Upper lobe of left lung (tissue), 6 donors: ENCODE measurements around the gene SPIN2A. TPM values are rescaled to one million over a fixed set of nuclear protein-coding genes. Genes with fewer than 3 reads are reported as not detected.
A peak's percentile ranks its signal among the peaks of the same experiment; 100 is the strongest.
"Not testable (repeated sequence)": the region's sequence is repeated elsewhere in the genome, so short reads cannot be mapped to it uniquely, and the experiment has no call there.

Experiments
- ATAC-seq, 2 donors: fragments of 200-7000 bp; cut with Tn5 transposase; one replicate each; pipeline ENCODE4 v1.9.1; 2022; ENCODE audit warnings: mild to moderate bottlenecking in 2 of 2, moderate library complexity in 2 of 2; ENCODE audit not compliant: low FRiP score in 2 of 2
- DNase-seq, 2 donors: peaks; one replicate each; pipeline ENCODE4 v3.0.0-alpha.2; 2019 to 2020
- H3K27ac ChIP-seq, 4 donors: fragments of 200-600 bp; sonication (generic); one replicate each; pipeline ENCODE4 v1.5.1; 2016 to 2019
- H3K27me3 ChIP-seq, 4 donors: fragments of 200-600 bp; sonication (generic); one replicate each; pipeline ENCODE4 v1.5.1; 2017 to 2019
- H3K36me3 ChIP-seq, 4 donors: fragments of 200-600 bp; sonication (generic); one replicate each; pipeline ENCODE4 v1.5.1; 2016 to 2019
- H3K4me1 ChIP-seq, 4 donors: fragments of 200-600 bp; sonication (generic); one replicate each; pipeline ENCODE4 v1.5.1; 2018 to 2019
- H3K4me3 ChIP-seq, 4 donors: fragments of 200-600 bp; sonication (generic); one replicate each; pipeline ENCODE4 v1.5.1; 2017 to 2019; ENCODE audit warnings: mild to moderate bottlenecking in 2 of 4, moderate library complexity in 1 of 4
- H3K9me3 ChIP-seq, 4 donors: fragments of 200-600 bp; sonication (generic); one replicate each; pipeline ENCODE4 v1.5.1; 2018 to 2019
- CTCF ChIP-seq, 6 experiments: fragments of 450-650 bp in 4 of 6; fragments of 200-600 bp in 2 of 6; sonication (generic) in 2 of 6; IDR thresholded peaks; one replicate each; pipeline ENCODE4 v1.5.1; 2016 to 2019; ENCODE audit warnings: antibody characterized with exemption in 6 of 6
- EP300 ChIP-seq, 4 donors: sonication (generic); formaldehyde crosslinking; IDR thresholded peaks; one replicate each; pipeline ENCODE4 v1.5.1; 2017; ENCODE audit warnings: antibody characterized with exemption in 4 of 4, control low read depth in 2 of 4
- POLR2A ChIP-seq, 4 donors: fragments of 450-650 bp; IDR thresholded peaks; one replicate each; pipeline ENCODE4 v1.5.1; 2016 to 2017; ENCODE audit warnings: antibody characterized with exemption in 4 of 4, mild to moderate bottlenecking in 2 of 4
- POLR2AphosphoS5 ChIP-seq, 2 donors: sonication (generic); formaldehyde crosslinking; IDR thresholded peaks; one replicate each; pipeline ENCODE4 v1.5.1; 2017; ENCODE audit warnings: antibody characterized with exemption in 2 of 2
- WGBS, 2 donors: methylation state at CpG; one replicate each; pipeline ENCODE4 v1.1.5; 2017 to 2018; 5-methylcytosine and 5-hydroxymethylcytosine counted together
- total RNA-seq, 6 donors: library from RNA; depleted of rRNA in 4 of 6; stranded (reverse); fragments of >200 nt in 4 of 6; gene quantifications; one replicate each; pipeline versions ENCODE4 v1.1.0 to v1.2.1, GENCODE V29; 2016 to 2021
- donor health status: DM: no; HTN: no; CAD: no; lungs with moderate emphysema.
- donor health status: DM: no; HTN: yes; CAD: no; lungs with severe emphysema.

SPIN2A gene
- total RNA-seq, 6 donors from 2014 or later = 0.20 to 2.1 (median 0.54) TPM; not detected in 1

- Histone ChIP-seq H3K4me1 (no peaks in the 10 kb centered on the region), H3K27me3 (no peaks in the 10 kb centered on the region), H3K36me3 (no peaks in the 10 kb centered on the region), H3K9me3 (no peaks in the 10 kb centered on the region), H3K4me3 (no peak overlapping the region), H3K27ac (no peak overlapping the region)
- DNase-seq (no peak), ATAC-seq (no peak)
- no peak for TF ChIP-seq EP300 (IDR thresholded peaks at IDR 0.05)
- no peak for TF ChIP-seq POLR2A (IDR thresholded peaks at IDR 0.05)
- WGBS, 2 donors = 83 to 87% methylated on average over 1 to 3 of the region's 3 CpGs
These were observed 2.5 kb downstream of the SPIN2A start for GRCh38 chrX:57134702-57135101.

GRCh38 chrX:57133706-57134105 is 3.5 kb downstream of the SPIN2A start:
- WGBS, 2 donors = 76 to 95% methylated on average over 4 of the region's 4 CpGs
- H3K4me3 ChIP-seq = no peak overlapping the region
- TF ChIP-seq POLR2AphosphoS5 (IDR thresholded peaks at IDR 0.05) (no peak), EP300 (IDR thresholded peaks at IDR 0.05) (no peak), POLR2A (IDR thresholded peaks at IDR 0.05) (no peak)
- H3K9me3 ChIP-seq = no peaks in the 10 kb centered on the region
- ATAC-seq = no peak
- H3K4me1 ChIP-seq = no peaks in the 10 kb centered on the region
- DNase-seq = no peak
- no peaks in the 10 kb centered on the region for H3K36me3 ChIP-seq
- H3K27me3 ChIP-seq = no peaks in the 10 kb centered on the region
- H3K27ac ChIP-seq = no peak overlapping the region

GRCh38 chrX:57133284-57133683 is 3.9 kb downstream of the SPIN2A start:
- H3K4me1 ChIP-seq, H3K36me3 ChIP-seq, H3K4me3 ChIP-seq, H3K9me3 ChIP-seq, ATAC-seq, DNase-seq, H3K27me3 ChIP-seq, H3K27ac ChIP-seq: not testable (repeated sequence)
- WGBS, 2 donors = 47 to 74% methylated on average over 4 of the region's 4 CpGs

GRCh38 chrX:57132046-57132445 is 5.2 kb downstream of the SPIN2A start:
- no peaks in the 10 kb centered on the region for H3K36me3 ChIP-seq
- DNase-seq = no peak
- no peak overlapping the region for H3K27ac ChIP-seq
- no peaks in the 10 kb centered on the region for H3K4me1 ChIP-seq
- no peak for TF ChIP-seq CTCF (IDR thresholded peaks at IDR 0.05)
- WGBS, 2 donors = 79 to 87% methylated on average over 7 of the region's 7 CpGs
- no peaks in the 10 kb centered on the region for H3K27me3 ChIP-seq
- H3K9me3 ChIP-seq = no peaks in the 10 kb centered on the region
- no peak overlapping the region for H3K4me3 ChIP-seq
- no peak for ATAC-seq

GRCh38 chrX:57121816-57122215 is 15.4 kb downstream of the SPIN2A start:
- no peak for TF ChIP-seq POLR2A (IDR thresholded peaks at IDR 0.05)
- TF ChIP-seq CTCF (IDR thresholded peaks at IDR 0.05) = no peak
- TF ChIP-seq EP300 (IDR thresholded peaks at IDR 0.05) = no peak
- TF ChIP-seq POLR2AphosphoS5 (IDR thresholded peaks at IDR 0.05) = no peak
- no peak for ATAC-seq
- H3K9me3 ChIP-seq = no peaks in the 10 kb centered on the region
- no peak for DNase-seq
- H3K36me3 ChIP-seq = no peaks in the 10 kb centered on the region
- H3K4me1 ChIP-seq = peaks cover 0 to 2% (median 1%) of the 10 kb centered on the region in 4 donors
- H3K27me3 ChIP-seq = no peaks in the 10 kb centered on the region
- 3 to 59% methylated on average over 10 of the region's 10 CpGs for WGBS, 2 donors
- H3K27ac ChIP-seq = peak overlapping the region; percentile 70 to 88 (median 82)
- peak overlapping the region; percentile 47 to 65 (median 59) for H3K4me3 ChIP-seq

- Histone ChIP-seq H3K27ac (peak within 1 kb of the TSS; percentile 70 to 88 (median 82)), H3K27me3 (no peaks in the 10 kb centered on the region)
These were observed 15.9 kb downstream of the SPIN2A start, which contains the start of gene SPIN2B for GRCh38 chrX:57121162-57121755. TSS of gene SPIN2B (minus strand) at chrX:57121548.

GRCh38 chrX:57120619-57121161 is 16.5 kb downstream of the SPIN2A start:
- Histone ChIP-seq H3K27ac (peak overlapping the region; percentile 70 to 88 (median 82)), H3K4me3 (peak overlapping the region; percentile 47 to 65 (median 59))
- ATAC-seq = peak in 1 of 2 donors; percentile 38
- not testable (repeated sequence) for H3K4me1 ChIP-seq, DNase-seq, H3K27me3 ChIP-seq, H3K9me3 ChIP-seq, H3K36me3 ChIP-seq
- 0 to 39% methylated on average over 7 to 10 of the region's 12 CpGs for WGBS, 2 donors

More at GRCh38 chrX:57121162-57121755, 15.9 kb downstream of the SPIN2A start, which contains the start of gene SPIN2B:
- DNase-seq (peak; percentile 86 to 88), ATAC-seq (peak; percentile 95 to 99)
- peaks cover 0 to 2% (median 1%) of the 10 kb centered on the region in 4 donors for H3K4me1 ChIP-seq
- no peaks in the 10 kb centered on the region for H3K36me3 ChIP-seq
- H3K9me3 ChIP-seq = no peaks in the 10 kb centered on the region
- H3K4me3 ChIP-seq = peak within 1 kb of the TSS; percentile 47 to 65 (median 59)
- TF ChIP-seq POLR2A (IDR thresholded peaks at IDR 0.05) = peak in 3 of 4 donors; percentile 27 to 75 (median 44)
- peak; percentile 34 to 66 for TF ChIP-seq POLR2AphosphoS5 (IDR thresholded peaks at IDR 0.05)
- peak in 2 of 6 experiments; percentile 21 to 51 for TF ChIP-seq CTCF (IDR thresholded peaks at IDR 0.05)
- TF ChIP-seq EP300 (IDR thresholded peaks at IDR 0.05) = no peak
- 0 to 49% methylated on average over 11 to 37 of the region's 43 CpGs for WGBS, 2 donors
